CD8-positive, alpha-beta memory T cell (primary cell): ENCODE data around the gene SV2C. TPM values are rescaled to one million over a fixed set of nuclear protein-coding genes. Genes with fewer than 3 reads are reported as not detected.

ENCODE experiments used
- CTCF ChIA-PET: fragments of 350-600 bp; sonication (Branson Sonifier 250); formaldehyde crosslinking; loops from one replicate; lab custom pipeline; 2021; ENCODE audit warnings: antibody characterized with exemption; lab: Charles Lee
- POLR2A ChIA-PET: fragments of 350-600 bp; sonication (Branson Sonifier 250); formaldehyde crosslinking; loops from one replicate; lab custom pipeline; 2021; ENCODE audit warnings: antibody characterized with exemption; lab: Charles Lee
- DNase-seq, 5 donors: peaks; one replicate each; pipeline versions ENCODE4 v3.0.0 to v3.0.0-alpha.2; 2020 to 2022; ENCODE audit warnings: mixed read lengths in 1 of 5
- H3K27ac ChIP-seq: one replicate; pipeline ENCODE4 v1.7.0; 2013; ENCODE audit warnings: low read depth, mild to moderate bottlenecking, low read length, moderate library complexity
- H3K27me3 ChIP-seq: 2 replicates; pipeline ENCODE4 v1.7.0; 2013; ENCODE audit warnings: low read length, mild to moderate bottlenecking; ENCODE audit not compliant: insufficient read depth, poor library complexity, severe bottlenecking
- H3K36me3 ChIP-seq: 2 replicates; pipeline ENCODE4 v1.7.0; 2013; ENCODE audit warnings: mild to moderate bottlenecking, low read length, moderate library complexity; ENCODE audit not compliant: insufficient read depth
- H3K4me1 ChIP-seq: 2 replicates; pipeline ENCODE4 v1.7.0; 2013; ENCODE audit warnings: mild to moderate bottlenecking, low read length, moderate library complexity; ENCODE audit not compliant: insufficient read depth
- H3K4me3 ChIP-seq: 2 replicates; pipeline ENCODE4 v1.7.0; 2013; ENCODE audit warnings: mild to moderate bottlenecking, low read length
- H3K9me3 ChIP-seq: 2 replicates; pipeline ENCODE4 v1.7.0; 2013; ENCODE audit warnings: mild to moderate bottlenecking, low read length
- H3K27ac Mint-ChIP-seq, 8 donors: one replicate each; pipeline ENCODE4 v1.8.0; 2020 to 2021; ENCODE audit warnings: mixed read lengths in 8 of 8, mild to moderate bottlenecking in 6 of 8, inconsistent platforms in 3 of 8, moderate library complexity in 3 of 8
- H3K27me3 Mint-ChIP-seq, 2 donors: one replicate each; pipeline ENCODE4 v1.8.0; 2020 to 2021; ENCODE audit warnings: mixed read lengths in 2 of 2, mild to moderate bottlenecking in 1 of 2, moderate library complexity in 1 of 2
- H3K36me3 Mint-ChIP-seq, 3 donors: one replicate each; pipeline ENCODE4 v1.8.0; 2020 to 2021; ENCODE audit warnings: mixed read lengths in 3 of 3, inconsistent platforms in 1 of 3, mild to moderate bottlenecking in 1 of 3
- H3K4me1 Mint-ChIP-seq, 3 donors: one replicate each; pipeline ENCODE4 v1.8.0; 2020 to 2021; ENCODE audit warnings: mixed read lengths in 3 of 3, inconsistent platforms in 1 of 3, mild to moderate bottlenecking in 1 of 3
- H3K4me3 Mint-ChIP-seq, 7 donors: one replicate each; pipeline ENCODE4 v1.8.0; 2020 to 2021; ENCODE audit warnings: mixed read lengths in 7 of 7, mild to moderate bottlenecking in 6 of 7, moderate library complexity in 4 of 7, inconsistent platforms in 2 of 7
- H3K9me3 Mint-ChIP-seq, 5 donors: one replicate each; pipeline ENCODE4 v1.8.0; 2020 to 2022; ENCODE audit warnings: mixed read lengths in 5 of 5, mild to moderate bottlenecking in 3 of 5, moderate library complexity in 2 of 5, inconsistent platforms in 1 of 5
- polyA plus RNA-seq: library from polyadenylated mRNA; unstranded; fragments of 300-500 nt; fragmentation: Illumina TruSeq; gene quantifications from one replicate; pipeline ENCODE4 v1.2.3, GENCODE V29; 2021
- total RNA-seq, 2 experiments: library from RNA; stranded (reverse); gene quantifications; one replicate each; pipeline ENCODE4 v1.2.3, GENCODE V29; 2021

The SV2C gene
- total and polyA plus RNA-seq, 3 experiments from 2014 or later: not detected

DNA sequence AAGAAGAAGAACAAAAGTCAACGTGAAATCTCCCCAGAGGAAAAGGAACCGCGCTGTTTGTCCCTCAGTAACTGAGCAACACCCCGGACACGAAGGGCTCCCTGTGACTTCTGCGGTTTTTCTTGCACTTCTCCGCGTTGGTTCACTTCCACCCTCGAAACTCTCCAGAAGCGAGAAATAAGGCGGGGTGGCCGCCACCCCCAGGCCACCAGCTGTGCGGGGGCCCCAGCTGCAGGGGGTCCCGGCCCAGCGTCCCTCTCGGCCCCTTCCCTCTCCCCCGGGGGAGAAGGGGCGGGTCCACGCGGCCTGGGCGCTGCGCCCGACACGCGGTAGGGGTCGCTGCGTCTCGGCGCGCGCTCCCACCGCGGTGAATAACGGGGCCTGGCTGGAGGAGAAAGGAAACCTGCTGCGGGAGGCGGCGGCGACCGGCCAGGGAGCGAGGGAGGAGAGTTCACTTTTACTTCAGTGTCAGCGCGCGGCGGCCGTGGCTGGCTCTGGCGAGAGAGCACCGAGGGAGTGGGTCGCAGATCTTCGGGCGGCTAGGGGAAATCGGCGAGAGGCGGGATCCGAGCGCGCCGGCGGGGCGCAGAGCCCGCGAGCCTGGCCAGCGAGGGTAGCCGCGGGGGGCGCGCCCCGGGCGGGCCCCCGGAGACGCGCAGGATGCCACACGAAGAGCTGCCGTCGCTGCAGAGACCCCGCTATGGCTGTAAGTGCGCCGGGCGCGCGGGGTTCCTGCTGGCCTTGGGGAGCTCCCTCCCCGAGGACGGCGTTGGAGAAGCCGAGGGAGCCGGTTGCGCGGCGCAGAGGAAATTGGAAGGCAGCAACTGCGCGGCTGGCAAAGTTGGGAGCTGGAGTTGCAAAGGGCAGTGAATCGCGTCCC, 319.9 kb downstream of the SV2C start, which contains the start of gene IQGAP2:
IQGAP2 (plus strand) TSS at position 400 of the 880 bp plus-strand sequence; CDS start at position 661, 261 bp downstream.
- H3K4me1 ChIP-seq: peaks cover 45% of the 10 kb centered on the region

More for the DNA sequence above, 319.9 kb downstream of the SV2C start, which contains the start of gene IQGAP2:
- Histone ChIP-seq H3K36me3 (no peaks in the 10 kb centered on the region), H3K27ac (peak within 1 kb of the TSS; percentile 94), H3K27me3 (no peaks in the 10 kb centered on the region), H3K9me3 (no peaks in the 10 kb centered on the region), H3K4me3 (peak within 1 kb of the TSS; percentile 82)
- Mint-ChIP-seq H3K4me1 (peaks cover 55 to 65% (median 60%) of the 10 kb centered on the region in 3 donors), H3K9me3 (peaks cover 0 to 3% (median 0%) of the 10 kb centered on the region in 5 donors), H3K36me3 (peaks cover 3 to 22% (median 3%) of the 10 kb centered on the region in 3 donors), H3K4me3 (peak within 1 kb of the TSS; percentile 92 to 99 (median 96)), H3K27ac (peak within 1 kb of the TSS; percentile 95 to 99 (median 98)), H3K27me3 (peaks cover 0 to 3% of the 10 kb centered on the region in 2 donors)
- ChIA-PET CTCF (interaction anchor here (0.6 to 5.1 kb wide), 44 partner anchors 9 to 686 kb away, joined by 3 to 70 read pairs (median 4); partner anchors contain the start of gene POC5), POLR2A (interaction anchor here (0.6 to 4.3 kb wide), 19 partner anchors 11 to 802 kb away, joined by 3 to 58 read pairs (median 4); no protein-coding TSS in a partner anchor)
- peak; percentile 73 to 96 (median 92) for DNase-seq
